ENCODE data around the gene ZC3H7B.

Gene ZC3H7B

GRCh38 chr22:41384128-41384527, 82.8 kb downstream of the ZC3H7B start:
- no peak overlapping the region for H3K4me3 ChIP-seq (ENCODE audit: low read length)
- peaks cover 22% of the 10 kb centered on the region for H3K4me1 ChIP-seq (ENCODE audit: control insufficient read depth, low read length)
- H4K20me1 ChIP-seq (ENCODE audit: control insufficient read depth, insufficient read depth, low read depth, low read length), result no peaks in the 10 kb centered on the region
- no peaks in the 10 kb centered on the region for H3K9me2 ChIP-seq (replicated peaks; ENCODE audit: control insufficient read depth, low read length)
- no peaks in the 10 kb centered on the region for H3K27me3 ChIP-seq (ENCODE audit: control insufficient read depth, low read length)
- H3K9me3 ChIP-seq (ENCODE audit: control insufficient read depth, insufficient read depth, low read length), result no peaks in the 10 kb centered on the region
- H3K79me2 ChIP-seq (ENCODE audit: control insufficient read depth, low read length), result peaks cover 16% of the 10 kb centered on the region
- H3F3A ChIP-seq (ENCODE audit: control insufficient read depth, insufficient read depth), result no peaks in the 10 kb centered on the region
- H3K36me3 ChIP-seq (ENCODE audit: control insufficient read depth, low read length), result peaks cover 4% of the 10 kb centered on the region; the same call in 1 of the 2 replicates
- TF ChIP-seq CTCF (IDR thresholded peaks at IDR 0.05; ENCODE audit: low read depth, low read length, poor library complexity, severe bottlenecking), result no peak
- TF ChIP-seq EZH2phosphoT487 (IDR thresholded peaks at IDR 0.05; ENCODE audit: borderline replicate concordance, low read length), result no peak
- no peak overlapping the region for H3K27ac ChIP-seq (ENCODE audit: low read depth, low read length)
- no peak overlapping the region for H3K4me2 ChIP-seq (ENCODE audit: low read length)

- Histone ChIP-seq H3K4me1 (ENCODE audit: control insufficient read depth, low read length) (peaks cover 13% of the 10 kb centered on the region), H4K20me1 (ENCODE audit: control insufficient read depth, insufficient read depth, low read depth, low read length) (no peaks in the 10 kb centered on the region), H3K36me3 (ENCODE audit: control insufficient read depth, low read length) (peaks cover 7% of the 10 kb centered on the region; the same call in 1 of the 2 replicates), H3K4me3 (ENCODE audit: low read length) (no peak overlapping the region), H3K9me3 (ENCODE audit: control insufficient read depth, insufficient read depth, low read length) (no peaks in the 10 kb centered on the region), H3F3A (ENCODE audit: control insufficient read depth, insufficient read depth) (no peaks in the 10 kb centered on the region), H3K27ac (ENCODE audit: low read depth, low read length) (no peak overlapping the region), H3K4me2 (ENCODE audit: low read length) (no peak overlapping the region), H3K9me2 (replicated peaks; ENCODE audit: control insufficient read depth, low read length) (no peaks in the 10 kb centered on the region), H3K79me2 (ENCODE audit: control insufficient read depth, low read length) (peaks cover 15% of the 10 kb centered on the region), H3K27me3 (ENCODE audit: control insufficient read depth, low read length) (no peaks in the 10 kb centered on the region)
- no peak for TF ChIP-seq CTCF (IDR thresholded peaks at IDR 0.05; ENCODE audit: low read depth, low read length, poor library complexity, severe bottlenecking)
- TF ChIP-seq EZH2phosphoT487 (IDR thresholded peaks at IDR 0.05; ENCODE audit: borderline replicate concordance, low read length), result no peak
Measured at GRCh38 chr22:41387341-41387740, 86.0 kb downstream of the ZC3H7B start.

- Histone ChIP-seq H3F3A (ENCODE audit: control insufficient read depth, insufficient read depth) (no peaks in the 10 kb centered on the region), H3K9me3 (ENCODE audit: control insufficient read depth, insufficient read depth, low read length) (no peaks in the 10 kb centered on the region), H3K27me3 (ENCODE audit: control insufficient read depth, low read length) (no peaks in the 10 kb centered on the region), H3K9me2 (replicated peaks; ENCODE audit: control insufficient read depth, low read length) (no peaks in the 10 kb centered on the region), H3K4me2 (ENCODE audit: low read length) (no peak overlapping the region), H3K4me3 (ENCODE audit: low read length) (no peak overlapping the region), H3K79me2 (ENCODE audit: control insufficient read depth, low read length) (no peaks in the 10 kb centered on the region), H4K20me1 (ENCODE audit: control insufficient read depth, insufficient read depth, low read depth, low read length) (no peaks in the 10 kb centered on the region), H3K36me3 (ENCODE audit: control insufficient read depth, low read length) (peaks cover 18% of the 10 kb centered on the region; the same call in 1 of the 2 replicates), H3K27ac (ENCODE audit: low read depth, low read length) (no peak overlapping the region), H3K4me1 (ENCODE audit: control insufficient read depth, low read length) (no peaks in the 10 kb centered on the region)
- TF ChIP-seq CTCF (IDR thresholded peaks at IDR 0.05; ENCODE audit: low read depth, low read length, poor library complexity, severe bottlenecking), result no peak
- no peak for TF ChIP-seq EZH2phosphoT487 (IDR thresholded peaks at IDR 0.05; ENCODE audit: borderline replicate concordance, low read length)
Measured at GRCh38 chr22:41394012-41394356, 92.7 kb downstream of the ZC3H7B start.

All from DOHH2 (cell line).